Keratinocyte (primary cell): Measurements from ENCODE around the gene RAI14.

Source experiments
- EZH2 ChIP-seq: IDR thresholded peaks from one replicate; pipeline ENCODE4 v1.6.1; 2012; ENCODE audit warnings: inconsistent platforms, mild to moderate bottlenecking, low read length, moderate library complexity
- TF ChIP-seq, protein P1 (sequence below), 3 experiments: IDR thresholded peaks in 1 of 3; conservative IDR thresholded peaks in 1 of 3; optimal IDR thresholded peaks in 1 of 3; 2 replicates in 2 of 3; 3 replicates in 1 of 3; pipeline versions ENCODE3 to v1.5.1; 2011; ENCODE audit warnings: low read length in 3 of 3, mild to moderate bottlenecking in 3 of 3, moderate library complexity in 2 of 3, control low read depth in 1 of 3, inconsistent platforms in 1 of 3; ENCODE audit not compliant: insufficient read depth in 2 of 3; ENCODE audit errors: extremely low read depth in 1 of 3

DNA sequence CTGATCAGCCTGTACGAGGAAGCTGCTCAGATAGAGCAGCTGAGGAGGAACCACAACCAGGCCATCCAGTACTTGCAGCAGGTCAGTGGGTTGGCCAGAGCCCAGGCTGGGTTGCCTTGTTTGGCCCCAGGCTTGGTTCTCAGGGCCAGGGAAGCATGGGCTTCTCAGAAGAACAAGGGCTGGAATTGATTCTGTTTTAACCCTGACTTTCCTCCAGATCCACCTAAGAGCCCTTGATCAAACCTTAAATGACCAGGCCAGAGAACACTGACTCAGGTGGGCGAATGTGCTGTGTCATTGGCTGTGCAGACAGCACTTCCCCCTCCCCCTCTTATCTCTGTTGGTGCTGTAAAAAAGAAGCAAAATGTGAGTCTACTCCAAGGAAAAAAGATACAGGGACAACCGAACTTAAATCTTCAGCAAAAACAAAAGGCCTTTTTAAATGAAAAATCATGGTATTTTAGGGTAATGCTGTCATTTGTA lies 210.9 kb downstream of the RAI14 start:
- TF ChIP-seq, protein P1, sequence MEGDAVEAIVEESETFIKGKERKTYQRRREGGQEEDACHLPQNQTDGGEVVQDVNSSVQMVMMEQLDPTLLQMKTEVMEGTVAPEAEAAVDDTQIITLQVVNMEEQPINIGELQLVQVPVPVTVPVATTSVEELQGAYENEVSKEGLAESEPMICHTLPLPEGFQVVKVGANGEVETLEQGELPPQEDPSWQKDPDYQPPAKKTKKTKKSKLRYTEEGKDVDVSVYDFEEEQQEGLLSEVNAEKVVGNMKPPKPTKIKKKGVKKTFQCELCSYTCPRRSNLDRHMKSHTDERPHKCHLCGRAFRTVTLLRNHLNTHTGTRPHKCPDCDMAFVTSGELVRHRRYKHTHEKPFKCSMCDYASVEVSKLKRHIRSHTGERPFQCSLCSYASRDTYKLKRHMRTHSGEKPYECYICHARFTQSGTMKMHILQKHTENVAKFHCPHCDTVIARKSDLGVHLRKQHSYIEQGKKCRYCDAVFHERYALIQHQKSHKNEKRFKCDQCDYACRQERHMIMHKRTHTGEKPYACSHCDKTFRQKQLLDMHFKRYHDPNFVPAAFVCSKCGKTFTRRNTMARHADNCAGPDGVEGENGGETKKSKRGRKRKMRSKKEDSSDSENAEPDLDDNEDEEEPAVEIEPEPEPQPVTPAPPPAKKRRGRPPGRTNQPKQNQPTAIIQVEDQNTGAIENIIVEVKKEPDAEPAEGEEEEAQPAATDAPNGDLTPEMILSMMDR (optimal IDR thresholded peaks at IDR 0.05 in 1 of 3, IDR thresholded peaks at IDR 0.05 in 1 of 3, conservative IDR thresholded peaks at IDR 0.05 in 1 of 3; ENCODE audit: extremely low read depth in 1 of 3, insufficient read depth in 2 of 3, low read length in 3 of 3) = no peak
- TF ChIP-seq EZH2 = no peak
